SK-MEL-5 (cell line): ENCODE data around the gene IFIT5. TPM values are rescaled to one million over a fixed set of nuclear protein-coding genes. Genes with fewer than 3 reads are reported as not detected.

Experiments
- DNase-seq: peaks from one replicate; pipeline ENCODE4 v3.0.0-alpha.2; 2016; ENCODE audit warnings: low read depth, low spot score
- in situ Hi-C: cut with HindIII; loops from 2 replicates; pipeline ENCODE4 v1.10.0; 2016; ENCODE audit warnings: low sequenced_read_pairs, high pct_unique_total_duplicates, low pct_unique_long_range_greater_than_20kb
- total RNA-seq: library from RNA; depleted of rRNA; stranded (reverse); fragments of >200 nt; shearing (Covaris generic); gene quantifications from 2 replicates; pipeline ENCODE4 v1.2.3, GENCODE V29; 2014; rRNA removed

Gene IFIT5
- total RNA-seq, 1 experiment from 2014 or later, result 10.3 TPM

DNA sequence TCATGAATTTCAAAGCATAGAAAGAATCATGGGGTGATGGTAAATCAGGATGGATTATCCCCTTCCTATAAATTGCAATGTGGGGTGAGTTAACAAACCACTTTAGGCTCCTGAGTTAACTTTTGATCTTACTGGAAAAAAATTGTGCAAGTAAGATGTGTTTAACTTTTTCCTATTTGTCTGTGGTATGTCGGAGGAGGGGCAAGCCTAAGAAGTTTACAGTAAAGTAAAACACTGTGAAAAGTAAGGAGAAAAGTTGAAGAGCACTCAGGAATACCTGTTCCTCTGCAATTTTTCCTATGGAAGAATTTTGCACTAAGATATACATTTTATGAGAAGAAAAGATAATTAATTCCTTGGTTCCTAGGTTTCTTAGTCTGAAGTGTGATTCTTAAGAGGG, 44.4 kb downstream of the IFIT5 start:
- no peak for DNase-seq
- in situ Hi-C loops, result loop anchor here (25.0 kb wide), 1 partner anchor 104 kb away; no protein-coding TSS in a partner anchor

DNA sequence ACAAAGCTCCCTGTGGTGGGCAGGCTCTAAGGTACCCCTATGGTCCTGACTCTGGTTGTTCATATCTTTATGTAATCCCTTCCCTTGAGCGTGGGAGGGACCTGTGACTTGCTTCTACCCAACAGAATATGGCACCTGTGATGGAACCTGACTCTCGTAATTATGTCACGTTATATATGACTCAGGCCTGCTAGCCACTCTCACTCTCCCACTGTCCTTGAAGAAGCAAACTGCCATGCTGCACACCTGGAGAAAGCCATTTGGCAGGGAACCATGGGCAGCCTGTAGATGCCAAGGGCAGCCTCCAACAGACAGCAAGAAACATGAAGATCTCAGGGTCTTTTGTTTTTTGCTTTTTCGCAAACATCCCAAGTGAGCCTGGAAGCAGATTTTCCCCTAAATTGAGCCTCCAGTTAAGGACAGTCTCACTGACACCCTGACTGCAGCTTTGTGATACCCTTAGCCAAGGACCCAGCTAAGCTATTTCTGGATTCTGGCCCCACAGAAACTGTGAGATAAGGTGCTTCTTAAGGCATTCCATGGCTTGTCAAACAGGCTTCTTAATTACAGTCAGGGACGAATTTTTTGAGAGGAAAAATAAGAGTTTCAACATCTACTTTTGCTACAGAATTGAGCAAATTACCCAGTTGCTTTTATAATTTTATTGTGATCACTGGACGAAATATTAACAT, 49.6 kb downstream of the IFIT5 start:
- in situ Hi-C loops, result loop anchor here (25.0 kb wide), 1 partner anchor 98 kb away; no protein-coding TSS in a partner anchor

DNA sequence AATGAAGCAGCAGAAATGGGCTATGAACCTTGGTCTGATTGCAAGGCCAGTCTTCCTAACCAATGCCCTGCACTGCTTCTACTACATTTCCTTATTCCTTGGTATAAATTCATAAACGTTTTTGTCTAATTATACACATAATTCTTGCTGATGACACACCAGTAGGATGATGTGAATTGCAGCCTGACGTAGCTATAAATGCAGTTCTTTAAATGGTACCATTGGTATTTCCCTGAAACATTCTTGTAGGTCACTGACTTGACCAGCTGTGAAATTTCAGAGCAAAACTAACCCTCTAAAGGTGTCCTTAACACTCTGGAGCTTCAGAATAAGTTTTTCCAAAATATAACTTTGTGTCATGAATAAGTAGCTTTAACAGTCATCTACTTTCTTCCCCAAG, 50.8 kb downstream of the IFIT5 start:
- in situ Hi-C loops, result loop anchor here (25.0 kb wide), 1 partner anchor 97 kb away; no protein-coding TSS in a partner anchor

More for the DNA sequence above, 49.6 kb downstream of the IFIT5 start:
- no peak for DNase-seq

DNA sequence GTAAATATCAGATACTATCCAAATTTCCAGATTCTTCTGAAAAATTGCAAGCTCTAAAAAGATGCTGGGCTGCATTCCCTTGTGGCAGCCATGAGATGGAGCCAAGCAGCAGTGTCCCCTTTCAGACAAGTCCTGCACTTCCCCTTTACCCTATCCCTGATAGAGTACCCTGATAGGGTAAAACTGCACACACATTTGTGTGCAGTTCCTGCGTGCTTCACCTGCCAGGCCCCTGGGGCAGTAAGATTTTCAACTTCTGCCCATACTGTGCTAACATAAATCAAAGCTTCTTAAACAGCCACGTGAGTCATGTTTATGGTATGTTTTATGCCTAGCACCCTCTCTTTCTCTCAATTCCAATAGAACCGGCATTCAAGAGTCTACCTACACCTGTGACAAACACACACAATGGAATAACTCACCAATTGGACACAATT, 52.2 kb downstream of the IFIT5 start:
- DNase-seq, result peak; percentile 28
- in situ Hi-C loops, result loop anchor here (25.0 kb wide), 1 partner anchor 96 kb away; no protein-coding TSS in a partner anchor

More for the DNA sequence above, 50.8 kb downstream of the IFIT5 start:
- no peak for DNase-seq

DNA sequence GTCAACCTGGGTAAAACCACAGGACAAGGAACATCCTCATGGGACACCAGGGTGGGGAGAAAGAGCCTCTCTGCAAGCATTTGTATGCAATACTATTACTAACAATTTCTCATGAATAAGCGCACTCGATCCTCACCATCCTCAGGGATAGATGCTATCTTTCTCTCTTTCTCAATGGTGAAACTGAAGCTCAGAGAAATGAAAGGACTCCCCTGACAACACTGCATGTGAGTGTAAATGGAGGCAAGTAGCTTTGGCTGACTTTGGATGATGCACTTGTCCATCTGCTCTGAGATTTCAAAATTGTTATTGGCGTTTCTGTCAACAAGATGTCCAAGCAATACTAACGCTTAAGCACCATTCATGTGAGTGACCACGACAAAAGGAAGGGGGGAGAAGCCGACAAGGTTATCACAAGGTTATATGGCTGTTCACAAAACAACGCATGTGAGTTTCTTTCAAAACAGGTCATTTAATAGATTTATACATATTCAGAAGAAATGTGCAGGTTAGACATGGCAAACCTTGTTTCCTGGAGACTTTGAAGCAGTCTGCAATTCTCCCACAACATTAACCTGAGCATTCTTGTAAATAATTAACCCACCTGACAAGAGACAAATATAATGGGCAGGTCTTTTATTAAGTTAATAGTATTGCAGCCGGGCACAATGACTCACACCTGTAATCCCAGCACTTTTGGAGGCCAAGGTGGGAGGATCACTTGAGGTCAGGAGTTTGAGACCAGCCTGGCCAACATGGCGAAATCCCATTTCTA, 54.0 kb downstream of the IFIT5 start:
- no peak for DNase-seq
- in situ Hi-C loops, result loop anchor here (25.0 kb wide), 1 partner anchor 94 kb away; no protein-coding TSS in a partner anchor

DNA sequence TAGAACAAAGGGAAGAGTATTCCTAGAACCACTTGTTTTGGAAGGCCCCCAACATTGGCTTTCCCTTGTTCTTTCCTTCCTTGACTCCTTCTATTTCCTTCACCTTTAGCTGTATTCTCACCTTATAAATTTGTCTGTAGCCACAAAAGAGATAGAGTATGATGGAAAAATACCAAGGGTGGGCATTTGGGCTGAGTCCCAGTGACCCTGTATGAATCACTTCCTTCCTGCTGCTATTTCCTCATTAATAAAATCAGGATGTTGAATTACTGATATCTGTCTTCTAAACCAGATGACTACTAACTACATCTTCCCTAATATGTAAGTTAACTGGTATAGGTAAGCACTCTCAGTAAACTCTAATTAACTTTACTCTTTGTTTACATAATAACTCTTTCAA, 55.1 kb downstream of the IFIT5 start:
- in situ Hi-C loops, result loop anchor here (25.0 kb wide), 1 partner anchor 93 kb away; no protein-coding TSS in a partner anchor
- no peak for DNase-seq

Other genes with a start within 250 kb of the IFIT5 start
- not detected in 2 replicates for gene CH25H, start 207.3 kb upstream of the IFIT5 start, total RNA-seq
- gene LIPA, start 162.8 kb upstream of the IFIT5 start, total RNA-seq, result 68.2 and 76.1 TPM in 2 replicates
- 1.7 and 2.0 TPM in 2 replicates for gene IFIT2, start 112.5 kb upstream of the IFIT5 start, total RNA-seq
- gene IFIT3, start 86.6 kb upstream of the IFIT5 start, total RNA-seq, result 4.5 and 5.0 TPM in 2 replicates
- gene IFIT1B, start 36.5 kb upstream of the IFIT5 start, total RNA-seq, result not detected in 2 replicates
- gene IFIT1, start 21.9 kb upstream of the IFIT5 start, total RNA-seq, result 0.24 and 1.3 TPM in 2 replicates
- gene SLC16A12, start 121.0 kb downstream of the IFIT5 start, total RNA-seq, result not detected in 2 replicates
- gene PANK1, start 230.7 kb downstream of the IFIT5 start, total RNA-seq, result 2.2 and 2.4 TPM in 2 replicates